Activated naive CD4-positive, alpha-beta T cell treated with Interleukin-2 at 50 U/mL for 16 hours (primary cell): ENCODE measurements around the gene FAHD1.

Experiments used
- DNase-seq: peaks from one replicate; pipeline ENCODE4 v3.0.0-alpha.2; 2020

Gene FAHD1

DNA sequence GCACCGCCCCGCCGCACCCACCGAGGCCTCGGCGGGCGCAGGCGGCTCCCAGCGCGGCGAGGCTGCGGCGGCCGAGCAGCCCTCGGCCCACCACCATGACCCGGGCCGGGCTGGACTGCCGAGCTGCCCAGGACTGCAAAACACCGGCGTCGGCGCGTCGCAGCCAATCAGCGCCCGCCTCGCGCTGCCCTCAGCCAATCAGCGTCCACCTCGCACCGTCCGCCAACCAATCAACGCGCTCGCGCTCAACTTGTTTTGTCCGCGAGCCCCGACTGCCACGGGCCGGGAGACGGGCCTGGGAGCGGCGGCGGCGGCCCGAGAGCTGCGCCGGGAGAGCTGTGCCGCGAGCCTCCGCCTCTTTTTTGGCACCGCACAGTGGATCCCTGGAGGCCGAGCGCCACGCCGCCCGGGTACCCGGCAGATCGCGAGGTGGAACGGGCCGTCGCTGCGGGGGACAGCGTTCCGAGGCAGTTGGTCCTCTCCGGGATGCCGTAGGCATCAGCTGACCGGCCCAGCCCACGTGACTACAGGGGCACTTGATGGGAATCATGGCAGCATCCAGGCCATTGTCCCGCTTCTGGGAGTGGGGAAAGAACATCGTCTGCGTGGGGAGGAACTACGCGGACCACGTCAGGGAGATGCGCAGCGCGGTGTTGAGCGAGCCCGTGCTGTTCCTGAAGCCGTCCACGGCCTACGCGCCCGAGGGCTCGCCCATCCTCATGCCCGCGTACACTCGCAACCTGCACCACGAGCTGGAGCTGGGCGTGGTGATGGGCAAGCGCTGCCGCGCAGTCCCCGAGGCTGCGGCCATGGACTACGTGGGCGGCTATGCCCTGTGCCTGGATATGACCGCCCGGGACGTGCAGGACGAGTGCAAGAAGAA is at the start of gene FAHD1, which contains the start of gene HAGH:
TSS of gene FAHD1 (plus strand) at position 516 of the 883 bp plus-strand sequence. CDS start at position 549, 33 bp downstream.
TSS of gene HAGH (minus strand) at position 135 of the 883 bp plus-strand sequence. CDS start at position 97, 38 bp downstream.
- DNase-seq, result peak; percentile 92

DNA sequence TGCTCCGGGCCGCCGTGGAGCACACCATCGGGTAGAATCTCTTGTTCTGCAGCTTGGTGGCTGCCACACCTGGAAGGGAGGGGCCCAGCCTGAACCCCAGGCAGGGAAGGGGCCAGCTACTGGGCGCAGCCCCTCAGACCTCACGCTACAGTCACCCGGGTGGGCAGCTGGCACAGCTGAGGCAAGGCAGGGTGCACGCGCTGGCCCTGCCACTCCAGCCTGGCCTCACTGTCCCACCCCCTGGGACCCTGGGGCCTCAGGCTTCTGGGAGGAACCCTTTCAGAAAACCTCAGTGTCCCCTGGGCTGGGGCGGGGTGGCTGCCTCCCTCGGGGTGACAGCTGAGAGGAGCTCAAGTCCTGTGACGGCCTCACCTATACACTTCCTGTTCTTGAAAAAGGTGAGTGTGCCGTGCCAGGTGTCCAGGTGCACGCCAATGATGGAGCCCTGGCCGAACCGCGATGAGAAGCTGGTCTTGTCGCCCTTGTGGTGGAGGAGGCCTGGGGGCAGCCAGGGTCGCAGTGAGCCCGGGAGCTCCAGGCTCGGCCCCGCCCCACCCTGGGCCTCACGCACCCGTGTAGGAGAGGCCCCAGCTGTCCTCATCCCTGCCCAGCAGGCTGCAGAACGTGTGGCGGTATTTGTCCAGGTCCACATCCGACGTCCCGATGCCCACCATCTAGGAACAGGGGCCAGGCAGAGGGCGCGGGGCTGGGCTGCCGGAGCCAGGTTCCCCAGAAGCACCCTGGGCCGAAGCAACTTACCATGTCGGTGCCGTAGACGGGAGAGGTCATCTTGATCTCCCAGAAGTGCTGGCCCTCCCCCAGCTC is 49.4 kb upstream of the FAHD1 start:
- no peak for DNase-seq

DNA sequence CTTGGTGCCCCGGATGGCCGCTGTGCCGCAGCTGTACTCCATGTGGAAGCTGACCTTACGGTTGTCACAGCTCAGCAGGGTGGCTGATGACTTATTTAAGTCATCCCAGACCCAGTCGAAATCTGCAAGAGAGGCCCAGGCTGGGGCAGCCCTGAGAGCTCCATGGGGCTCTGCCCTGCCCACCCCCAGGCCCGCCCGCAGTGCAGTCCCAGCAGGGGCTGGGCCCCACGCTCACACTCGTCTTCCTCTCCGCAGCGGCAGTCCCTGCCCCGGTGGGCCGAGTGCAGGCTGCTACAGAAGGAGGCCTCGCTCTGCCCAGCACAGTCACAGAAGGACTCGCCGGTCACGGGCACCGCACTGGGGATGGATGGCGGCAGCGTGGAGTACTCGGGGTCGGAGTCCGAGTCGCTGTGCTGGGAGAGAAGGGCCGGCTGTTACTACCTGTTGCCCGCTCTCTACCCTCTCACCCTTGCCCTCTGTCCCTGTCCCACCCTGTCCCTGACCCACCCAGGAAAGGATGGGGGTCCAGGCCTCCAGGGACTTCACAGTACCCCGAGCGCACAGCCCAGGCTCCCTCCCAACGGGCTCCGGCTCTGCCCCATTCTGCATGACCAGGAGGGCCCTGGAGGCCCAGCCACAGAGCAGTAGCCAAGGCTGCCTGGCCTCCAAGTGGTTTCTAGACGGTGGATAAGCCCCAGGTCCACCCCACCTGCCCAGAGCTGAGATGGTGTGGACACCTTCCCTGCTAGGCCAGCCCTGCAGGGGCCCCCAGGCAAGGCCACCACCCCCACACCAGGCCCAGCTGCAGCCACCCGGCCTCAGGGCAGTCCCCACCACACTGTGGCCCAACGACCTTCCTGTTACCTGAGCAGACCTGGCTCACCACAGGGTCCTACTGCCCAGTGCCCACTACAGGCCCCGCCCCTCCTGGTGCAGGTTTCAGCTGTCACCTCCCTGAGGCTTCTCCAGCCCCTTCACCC is 48.5 kb upstream of the FAHD1 start:
- DNase-seq, result no peak

DNA sequence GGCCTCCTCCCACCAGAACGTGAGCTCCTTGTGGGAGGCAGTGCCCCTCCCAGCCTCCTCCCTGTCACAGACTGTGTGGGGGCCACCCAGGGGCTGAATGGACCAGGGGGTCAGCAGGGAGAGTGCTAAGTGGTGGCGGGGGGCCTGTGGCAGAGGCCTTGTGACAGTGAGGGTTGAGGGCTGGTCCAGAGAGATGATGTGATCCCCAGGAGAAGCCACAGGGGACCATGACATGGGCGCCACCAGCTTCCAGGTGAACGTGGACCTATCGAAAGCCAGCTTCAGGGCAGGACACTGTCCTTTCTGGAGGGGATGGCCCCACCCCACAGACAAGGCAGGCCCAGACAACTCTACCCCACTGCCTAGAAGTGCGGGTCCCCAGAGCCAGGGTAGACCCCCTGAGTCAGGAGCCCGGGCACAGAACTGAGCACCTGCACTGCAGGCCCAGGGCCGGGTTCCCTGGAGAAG is 47.7 kb upstream of the FAHD1 start:
- no peak for DNase-seq

DNA sequence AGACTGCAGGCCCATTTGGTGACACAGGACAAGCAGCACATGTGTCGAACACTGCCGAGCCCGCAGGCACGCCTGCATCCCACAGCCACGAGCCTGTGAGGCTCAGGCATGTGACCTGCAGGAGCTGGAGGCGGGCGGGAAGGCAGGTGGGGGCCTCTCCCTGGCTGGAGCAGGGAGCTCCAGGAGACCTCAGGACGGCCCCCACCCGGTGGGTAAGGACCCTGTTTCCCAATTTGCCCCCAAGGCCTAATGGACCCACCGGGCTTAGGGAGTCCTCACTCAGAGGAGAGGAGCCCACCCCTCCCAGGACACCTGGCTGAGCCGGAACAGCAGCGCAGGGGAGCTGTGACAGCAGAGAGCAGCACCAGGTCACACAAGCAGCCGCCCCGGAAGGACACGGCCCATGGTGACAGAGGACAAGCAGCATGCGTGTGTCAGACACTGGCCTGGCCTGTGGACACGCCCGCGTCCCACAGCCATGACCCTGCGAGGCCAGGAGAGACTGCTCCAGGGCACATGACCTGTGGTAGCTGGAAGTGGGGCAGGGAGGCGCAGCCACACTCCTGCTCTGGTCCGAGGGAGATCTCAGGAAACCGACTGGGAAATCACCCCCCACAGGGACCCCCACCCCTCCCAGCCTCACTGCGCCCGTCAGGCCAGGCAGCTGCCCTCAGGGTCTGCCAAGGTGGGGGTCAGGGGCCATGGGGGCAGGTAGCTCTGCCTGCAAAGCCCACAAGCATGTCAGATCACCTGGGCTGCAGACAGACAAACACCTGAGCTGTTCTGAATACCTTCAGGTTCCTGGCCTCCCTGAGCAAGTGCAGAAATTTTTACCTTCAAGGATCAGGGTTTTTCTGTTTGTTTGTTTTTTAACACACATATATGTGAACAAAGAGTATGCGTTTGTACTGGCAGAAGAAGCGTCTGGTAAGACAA is 47.0 kb upstream of the FAHD1 start:
- no peak for DNase-seq

DNA sequence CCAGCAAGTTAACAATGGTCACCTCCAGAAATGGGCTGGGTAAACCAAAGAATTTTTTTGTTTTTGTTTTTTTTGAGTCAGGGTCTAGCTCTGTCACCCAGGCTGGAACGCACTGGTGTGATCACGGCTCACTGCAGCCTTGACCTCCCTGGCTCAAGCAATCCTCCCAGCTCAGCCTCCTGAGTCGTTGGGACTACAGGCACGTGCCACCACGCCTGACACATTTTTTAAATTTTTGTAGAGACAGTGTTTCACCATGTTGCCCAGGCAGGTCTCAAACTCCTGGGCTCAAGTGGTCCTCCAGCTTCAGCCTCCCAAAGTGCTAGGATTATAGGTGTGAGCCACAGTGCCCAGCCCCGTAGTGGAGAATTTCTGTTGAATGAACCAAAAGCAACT is 46.3 kb upstream of the FAHD1 start:
- DNase-seq, result no peak

DNA sequence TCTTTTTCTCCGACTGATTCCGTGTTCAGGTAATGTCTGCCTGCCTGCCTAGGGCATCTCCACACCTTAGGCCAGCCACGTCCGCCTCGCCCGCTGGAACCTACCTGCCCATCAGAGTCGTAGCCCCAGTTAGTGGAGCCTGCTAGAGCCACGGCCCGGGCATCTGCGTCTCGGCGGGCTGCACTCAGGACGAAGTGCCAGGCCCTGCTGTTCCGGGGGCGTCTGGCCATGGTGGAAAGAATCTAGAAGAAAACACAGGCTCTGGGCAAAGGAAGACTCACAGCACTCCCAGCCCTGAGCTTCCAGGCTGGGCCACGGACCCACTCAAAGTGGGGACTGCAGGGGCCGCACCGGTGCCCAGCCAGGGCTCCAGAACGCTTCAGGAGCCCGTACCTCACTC is 45.8 kb upstream of the FAHD1 start:
- no peak for DNase-seq

DNA sequence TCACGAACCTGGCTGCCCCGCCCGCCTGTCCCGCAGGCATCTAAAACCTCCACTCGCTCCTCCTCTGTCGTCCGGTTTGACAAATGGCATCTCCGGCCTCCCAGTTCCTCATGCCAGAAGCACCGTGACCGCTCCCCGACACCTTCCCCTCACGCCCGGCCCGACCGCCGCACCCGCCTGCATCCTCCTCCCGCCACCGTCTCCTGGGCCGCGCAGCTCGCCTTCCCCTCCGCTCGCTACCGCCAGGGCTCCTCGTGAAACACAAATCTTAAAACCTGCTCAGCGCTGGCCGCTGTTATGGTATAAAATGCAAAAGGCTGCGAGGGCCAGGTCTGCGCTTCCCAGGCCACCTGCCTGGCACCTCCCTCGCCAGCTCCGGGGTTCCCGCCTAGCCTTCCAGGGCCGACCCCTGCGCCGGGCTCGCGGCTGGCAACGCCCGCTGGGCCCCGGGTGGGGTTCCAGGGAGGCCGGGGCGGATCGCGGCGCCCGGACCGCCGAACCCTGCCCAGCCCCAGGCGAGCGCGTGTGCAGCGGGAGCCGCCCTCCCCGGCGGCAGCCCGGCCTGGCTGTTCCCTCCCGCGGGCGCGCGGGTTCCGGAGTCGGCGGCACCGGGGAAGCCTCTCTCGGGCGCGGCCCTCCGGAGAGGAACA is 45.1 kb upstream of the FAHD1 start:
- DNase-seq, result peak; percentile 44

DNA sequence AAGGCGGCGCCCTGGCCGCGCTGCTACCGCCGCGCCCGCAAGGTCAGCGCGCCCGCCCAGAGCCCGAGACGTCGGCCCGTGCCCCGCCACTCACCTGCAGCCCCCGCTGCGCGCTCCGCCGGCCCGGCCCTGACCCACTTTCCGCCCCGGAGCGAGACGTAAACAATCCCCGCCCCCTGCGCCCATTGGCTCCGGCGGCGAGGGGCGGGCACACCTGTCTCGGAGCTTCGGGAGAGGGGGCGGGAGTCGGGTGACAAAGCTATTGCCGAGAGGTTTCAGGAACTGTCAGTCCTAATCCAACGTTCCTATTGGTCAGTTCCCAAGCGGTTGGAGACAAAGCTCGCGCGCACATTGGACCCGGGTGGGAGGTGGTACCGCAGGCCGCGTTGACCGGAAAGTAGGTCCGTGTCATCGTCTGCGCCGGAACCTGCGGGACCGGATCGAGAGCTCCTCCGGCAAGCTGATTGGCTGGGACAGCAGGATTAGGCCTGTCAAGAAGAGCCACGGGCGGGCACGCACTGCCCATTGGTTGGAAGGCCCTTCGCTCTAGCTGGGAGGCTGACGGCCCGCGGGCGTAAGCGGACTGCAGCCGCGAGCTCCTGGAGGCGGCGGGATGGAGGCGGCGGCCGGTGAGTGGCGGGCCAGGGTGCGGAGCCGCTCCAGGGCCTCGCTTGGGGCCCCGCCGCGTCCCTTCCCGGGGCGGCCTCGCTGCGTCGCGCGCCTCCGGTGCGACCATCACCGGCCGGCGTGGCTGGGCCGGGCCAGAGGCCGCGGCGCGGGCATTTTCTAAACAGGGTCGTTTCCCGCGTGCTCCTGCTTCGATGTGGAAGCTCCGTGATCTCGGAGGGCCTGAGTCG is 44.4 kb upstream of the FAHD1 start, which contains the start of the genes NUBP2 and SPSB3:
TSS of gene NUBP2 (plus strand) at position 553 of the 857 bp plus-strand sequence. CDS start at position 614, 61 bp downstream.
TSS of gene SPSB3 (minus strand) at position 164 of the 857 bp plus-strand sequence. CDS start 1,088 bp downstream, outside the sequence.
- DNase-seq, result peak; percentile 99

DNA sequence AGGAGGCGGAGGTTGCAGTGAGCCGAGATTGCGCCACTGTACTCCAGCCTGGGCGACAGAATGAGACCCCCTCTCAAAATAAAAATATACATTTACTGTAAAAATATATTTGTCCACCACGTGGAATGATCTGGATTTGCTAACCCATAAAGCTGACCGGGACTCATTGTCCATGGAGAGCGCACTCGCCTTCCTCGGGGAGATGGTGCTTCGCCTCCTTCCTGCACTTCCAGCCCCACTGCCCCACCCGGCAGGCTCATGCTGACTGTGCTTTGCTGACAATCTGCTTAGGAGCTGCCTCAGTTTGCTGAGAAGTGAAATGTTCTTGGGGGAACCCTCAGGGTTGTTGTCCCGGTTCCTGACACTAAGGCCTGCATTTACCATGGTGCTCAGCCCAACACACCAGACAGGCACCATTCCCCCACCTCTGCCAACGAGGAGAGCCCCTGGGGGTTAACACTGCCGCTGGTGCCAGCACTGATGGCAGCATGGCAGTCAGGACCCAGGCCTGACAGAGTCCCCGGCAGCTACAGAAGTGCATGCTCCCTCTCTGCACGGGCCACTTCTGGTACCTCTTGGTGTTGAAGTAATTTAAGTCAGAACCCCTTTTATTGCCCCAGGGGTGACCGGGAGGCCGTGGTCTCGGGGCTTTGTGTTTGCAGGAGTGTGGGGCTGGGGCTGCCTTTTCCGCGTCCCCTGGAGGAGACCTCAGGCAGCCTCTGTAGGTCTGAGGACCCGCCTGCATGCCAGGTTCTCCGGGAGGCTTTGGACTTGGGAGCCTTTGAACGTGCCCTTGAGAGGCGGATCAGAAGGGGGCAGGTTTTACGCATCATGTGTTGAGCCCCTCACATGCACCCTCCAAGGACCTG is 41.8 kb upstream of the FAHD1 start:
- no peak for DNase-seq

DNA sequence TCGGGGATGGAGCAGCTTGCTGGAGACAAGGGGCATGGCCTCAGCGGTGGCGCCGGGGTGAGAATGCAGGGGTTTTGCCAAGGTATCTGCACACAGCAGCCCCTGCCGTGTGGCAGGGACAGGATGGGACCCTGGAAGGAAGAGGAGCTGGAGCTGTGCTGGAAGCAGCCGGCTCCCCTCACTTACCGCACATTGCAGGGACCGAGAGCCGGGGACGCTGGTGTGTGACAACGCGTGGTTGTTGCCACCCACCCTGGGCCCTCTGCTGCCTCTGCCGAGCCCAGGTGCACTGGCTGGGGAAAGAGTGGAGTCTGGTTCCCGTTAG is 41.2 kb upstream of the FAHD1 start:
- no peak for DNase-seq

DNA sequence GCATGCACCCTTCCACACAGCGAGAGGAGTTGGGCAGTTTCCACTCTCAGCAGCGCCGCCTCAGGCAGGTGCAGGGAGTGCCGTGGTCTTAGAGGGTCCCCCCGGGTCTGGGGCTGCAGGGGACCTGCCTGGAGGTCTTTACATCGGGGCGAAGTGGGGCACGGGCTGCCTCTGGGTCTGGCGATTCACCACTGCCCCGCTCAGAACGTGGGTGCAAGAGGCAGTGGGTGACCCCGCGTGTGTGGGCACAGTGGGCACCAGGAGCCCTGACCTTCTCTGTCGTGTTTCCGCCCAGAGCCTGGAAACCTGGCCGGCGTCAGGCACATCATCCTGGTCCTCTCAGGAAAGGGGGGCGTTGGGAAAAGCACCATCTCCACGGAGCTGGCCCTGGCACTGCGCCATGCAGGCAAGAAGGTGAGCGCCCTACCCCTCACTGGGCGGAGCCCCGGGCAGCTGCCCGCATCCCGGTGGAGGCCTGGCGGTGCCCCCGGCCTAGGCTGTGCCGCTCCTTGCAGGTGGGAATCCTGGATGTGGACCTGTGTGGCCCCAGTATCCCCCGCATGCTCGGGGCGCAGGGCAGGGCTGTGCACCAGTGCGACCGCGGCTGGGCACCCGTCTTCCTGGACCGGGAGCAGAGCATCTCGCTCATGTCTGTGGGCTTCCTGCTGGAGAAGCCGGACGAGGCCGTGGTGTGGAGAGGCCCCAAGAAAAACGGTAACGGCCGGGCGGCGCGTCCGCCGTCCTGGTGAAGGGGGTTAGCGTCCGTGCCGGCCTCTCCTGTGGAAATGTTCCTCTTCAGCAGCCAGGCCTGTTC is 40.6 kb upstream of the FAHD1 start:
- DNase-seq, result no peak

DNA sequence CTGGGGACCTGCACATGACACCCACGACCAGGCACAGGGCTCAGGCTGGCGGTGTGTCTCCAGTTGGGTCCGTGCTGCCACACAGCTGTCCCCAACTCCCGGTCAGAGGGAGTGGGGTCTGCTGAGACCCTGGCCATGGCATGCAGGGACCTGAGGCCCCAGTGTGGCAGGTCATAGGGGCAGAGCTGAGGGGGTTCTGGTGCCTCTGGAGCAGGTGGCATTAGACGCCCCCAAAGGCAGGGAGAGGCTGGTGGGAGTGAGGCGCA is 40.0 kb upstream of the FAHD1 start:
- no peak for DNase-seq

DNA sequence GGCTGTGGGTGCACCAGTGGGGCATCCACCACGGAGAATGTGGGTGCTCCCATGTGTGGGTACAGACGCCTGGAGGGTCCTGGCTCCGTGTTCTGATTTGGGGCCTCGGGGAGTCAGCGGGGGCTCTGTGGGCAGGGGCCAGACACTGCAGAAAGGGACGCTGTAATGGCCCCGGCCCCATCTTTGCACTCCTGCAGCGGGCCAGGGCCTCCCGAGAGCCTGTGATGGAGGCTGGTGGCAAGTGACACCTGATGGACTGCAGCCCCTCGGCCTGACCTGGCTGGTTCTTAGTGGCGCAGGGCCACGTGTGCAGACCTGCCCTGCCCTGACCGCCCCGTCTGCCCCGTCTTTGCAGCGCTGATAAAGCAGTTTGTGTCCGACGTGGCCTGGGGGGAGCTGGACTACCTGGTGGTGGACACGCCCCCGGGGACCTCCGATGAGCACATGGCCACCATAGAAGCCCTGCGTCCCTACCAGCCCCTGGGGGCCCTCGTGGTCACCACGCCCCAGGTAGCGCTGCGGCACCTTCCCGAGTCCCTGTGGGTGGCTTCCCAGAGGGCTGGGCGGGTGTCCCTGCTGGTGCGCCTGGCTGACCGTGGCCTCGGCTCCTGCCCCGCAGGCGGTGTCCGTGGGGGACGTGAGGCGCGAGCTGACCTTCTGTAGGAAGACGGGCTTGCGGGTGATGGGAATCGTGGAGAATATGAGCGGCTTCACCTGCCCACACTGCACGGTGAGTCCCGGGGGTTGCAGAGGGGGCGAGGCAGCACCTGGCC is 39.5 kb upstream of the FAHD1 start:
- DNase-seq, result no peak

DNA sequence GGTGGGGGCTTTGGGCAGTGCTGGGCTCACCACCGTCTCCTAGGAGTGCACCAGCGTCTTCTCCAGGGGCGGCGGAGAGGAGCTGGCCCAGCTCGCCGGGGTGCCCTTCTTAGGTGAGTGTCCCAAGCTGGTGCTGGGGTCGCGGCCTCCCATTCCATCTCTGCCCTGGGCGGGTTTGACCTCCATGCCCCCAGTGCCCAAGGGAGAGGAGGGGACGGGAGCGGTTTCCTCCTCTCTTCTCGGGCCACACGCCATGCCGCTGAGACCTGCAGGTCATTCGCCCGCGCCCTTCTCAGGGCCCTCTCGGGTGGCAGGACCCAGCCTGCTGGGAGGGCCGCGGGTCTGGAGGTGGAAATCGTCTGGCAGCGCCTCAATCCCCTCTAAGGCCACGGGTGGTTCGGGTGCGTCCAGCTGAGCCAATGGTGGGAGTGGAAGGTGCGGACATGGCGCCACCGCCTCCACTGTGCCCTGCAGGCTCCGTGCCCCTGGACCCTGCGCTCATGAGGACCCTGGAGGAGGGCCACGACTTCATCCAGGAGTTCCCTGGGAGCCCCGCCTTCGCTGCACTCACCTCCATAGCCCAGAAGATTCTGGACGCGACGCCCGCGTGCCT is 38.8 kb upstream of the FAHD1 start:
- DNase-seq, result no peak

DNA sequence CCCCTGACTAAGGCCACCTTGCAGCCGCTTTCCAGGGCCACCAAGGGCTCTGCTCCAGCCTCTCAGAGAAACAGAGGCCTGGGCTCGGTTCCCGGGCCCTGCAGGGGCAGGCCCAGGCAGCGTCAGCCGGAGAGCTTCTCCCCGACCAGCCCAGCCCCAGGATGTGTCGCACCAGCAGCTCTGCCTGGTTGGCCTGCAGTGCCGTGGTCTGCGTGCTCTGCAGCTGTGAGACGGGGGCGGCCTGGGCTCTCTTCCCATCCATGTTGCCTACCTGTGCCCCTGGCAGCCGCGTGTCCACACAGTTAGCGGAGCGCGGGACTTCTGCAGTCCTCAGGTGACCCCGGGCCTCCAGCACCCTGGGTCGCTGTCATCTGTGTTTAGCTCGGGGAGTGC is 38.3 kb upstream of the FAHD1 start:
- DNase-seq, result no peak

DNA sequence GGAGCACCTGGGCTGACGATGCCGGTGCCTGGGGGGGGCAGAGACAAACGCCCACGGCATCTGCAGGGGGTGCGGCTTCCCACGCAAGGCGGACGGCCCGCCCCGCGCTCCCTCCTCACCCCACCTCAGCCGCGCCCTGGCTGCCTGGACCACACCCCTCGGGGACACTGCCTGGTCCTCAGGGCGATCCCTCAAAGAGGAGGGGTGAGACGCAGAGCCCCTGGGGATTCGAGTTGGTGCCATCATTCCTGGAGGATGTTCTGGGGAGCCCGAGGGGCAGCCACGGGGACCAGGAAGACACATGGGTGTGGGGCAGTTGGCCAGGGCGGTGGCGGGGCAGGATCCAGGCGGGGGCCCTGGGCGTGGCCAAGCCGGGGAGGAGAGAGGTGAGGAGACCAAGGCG is 37.4 kb upstream of the FAHD1 start:
- no peak for DNase-seq
